SK-N-MC (cell line): Measurements from ENCODE around the gene IL12RB1.
"Not testable (repeated sequence)": the region's sequence is repeated elsewhere in the genome, so short reads cannot be mapped to it uniquely, and the experiment has no call there.

Experiments used
- DNase-seq: peaks from one replicate; pipeline ENCODE4 v3.0.0-alpha.2; 2011; ENCODE audit warnings: low read depth, low spot score
- H3K27ac ChIP-seq: fragments of 200-600 bp; sonication (generic); 2 replicates; pipeline ENCODE4 v1.5.1; 2016; ENCODE audit warnings: mixed run types
- H3K36me3 ChIP-seq: fragments of 200-600 bp; sonication (generic); 2 replicates; pipeline ENCODE4 v1.6.1; 2017; ENCODE audit warnings: antibody characterized with exemption, low read length, mixed read lengths; ENCODE audit not compliant: insufficient read depth
- H3K4me3 ChIP-seq: fragments of 200-600 bp; sonication (generic); 2 replicates; pipeline ENCODE4 v1.5.1; 2016
- H3K9ac ChIP-seq: fragments of 200-600 bp; sonication (generic); 2 replicates; pipeline ENCODE4 v1.8.0; 2017; ENCODE audit warnings: mixed run types, mixed read lengths; ENCODE audit not compliant: insufficient read length
- H3K9me3 ChIP-seq: fragments of 200-600 bp; sonication (generic); 2 replicates; pipeline ENCODE4 v1.6.1; 2017; ENCODE audit warnings: low read depth, mild to moderate bottlenecking, antibody characterized with exemption, low read length, moderate library complexity, mixed read lengths
- EZH2 ChIP-seq: fragments of 200-600 bp; sonication (generic); IDR thresholded peaks from one replicate; pipeline ENCODE4 v1.6.1; 2017; ENCODE audit warnings: antibody characterized with exemption
- FOXP2 ChIP-seq: optimal IDR thresholded peaks from 2 replicates; pipeline ENCODE3; 2011; ENCODE audit warnings: mild to moderate bottlenecking, moderate library complexity; ENCODE audit not compliant: insufficient read depth; ENCODE audit errors: extremely low read length, control extremely low read depth
- POLR2AphosphoS5 ChIP-seq: IDR thresholded peaks from 2 replicates; pipeline ENCODE4 v1.6.1; 2012; ENCODE audit warnings: mild to moderate bottlenecking, low read depth, low read length, borderline replicate concordance

IL12RB1 gene

DNA sequence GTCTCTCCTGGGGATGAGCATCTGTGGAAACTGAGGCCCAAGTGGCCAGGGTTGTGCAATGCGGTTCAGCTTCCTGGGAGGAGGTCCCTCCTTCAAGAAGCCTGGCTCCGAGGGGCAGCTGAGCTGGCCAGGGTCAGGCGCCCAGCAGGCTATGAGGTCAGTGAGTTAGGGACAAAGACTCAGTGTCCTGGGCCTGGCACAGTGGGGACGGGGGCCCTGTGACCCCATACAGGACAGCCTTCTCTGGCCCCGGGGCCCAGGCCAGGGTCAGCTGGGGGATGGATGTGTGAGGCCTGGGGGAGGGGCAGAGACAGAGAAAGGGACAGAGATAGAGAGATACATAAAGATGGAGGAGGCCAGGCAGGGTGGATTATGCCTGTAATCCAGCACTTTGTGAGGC, 3.0 kb upstream of the IL12RB1 start:
- H3K9me3 ChIP-seq, result no peaks in the 10 kb centered on the region
- DNase-seq, result no peak
- TF ChIP-seq FOXP2 (no peak), POLR2AphosphoS5 (no peak), EZH2 (no peak)
- H3K36me3 ChIP-seq, result no peaks in the 10 kb centered on the region
- H3K4me3 ChIP-seq, result no peak overlapping the region
- H3K27ac ChIP-seq, result no peak overlapping the region
- no peak overlapping the region for H3K9ac ChIP-seq

DNA sequence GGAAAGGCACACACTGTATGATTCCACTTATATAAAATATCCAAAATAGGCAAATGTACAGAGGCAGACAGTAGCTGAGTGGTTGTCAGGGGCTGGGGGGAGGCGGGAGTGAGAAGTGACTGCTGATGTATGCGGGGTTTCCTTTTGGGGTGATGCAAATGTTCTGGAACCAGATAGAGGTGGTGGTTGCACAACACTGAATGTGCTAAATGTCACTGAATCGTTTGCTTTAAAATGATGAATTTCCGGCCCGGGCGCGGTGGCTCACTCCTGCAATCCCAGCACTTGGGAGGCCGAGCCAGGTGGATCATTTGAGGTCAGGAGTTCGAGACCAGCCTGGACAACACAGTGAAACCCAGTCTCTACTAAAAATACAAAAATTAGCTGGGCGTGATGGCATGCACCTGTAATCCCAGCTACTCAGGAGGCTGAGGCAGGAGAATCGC, 2.4 kb upstream of the IL12RB1 start:
- DNase-seq, H3K9me3 ChIP-seq, H3K9ac ChIP-seq, H3K36me3 ChIP-seq, H3K27ac ChIP-seq, H3K4me3 ChIP-seq: not testable (repeated sequence)

DNA sequence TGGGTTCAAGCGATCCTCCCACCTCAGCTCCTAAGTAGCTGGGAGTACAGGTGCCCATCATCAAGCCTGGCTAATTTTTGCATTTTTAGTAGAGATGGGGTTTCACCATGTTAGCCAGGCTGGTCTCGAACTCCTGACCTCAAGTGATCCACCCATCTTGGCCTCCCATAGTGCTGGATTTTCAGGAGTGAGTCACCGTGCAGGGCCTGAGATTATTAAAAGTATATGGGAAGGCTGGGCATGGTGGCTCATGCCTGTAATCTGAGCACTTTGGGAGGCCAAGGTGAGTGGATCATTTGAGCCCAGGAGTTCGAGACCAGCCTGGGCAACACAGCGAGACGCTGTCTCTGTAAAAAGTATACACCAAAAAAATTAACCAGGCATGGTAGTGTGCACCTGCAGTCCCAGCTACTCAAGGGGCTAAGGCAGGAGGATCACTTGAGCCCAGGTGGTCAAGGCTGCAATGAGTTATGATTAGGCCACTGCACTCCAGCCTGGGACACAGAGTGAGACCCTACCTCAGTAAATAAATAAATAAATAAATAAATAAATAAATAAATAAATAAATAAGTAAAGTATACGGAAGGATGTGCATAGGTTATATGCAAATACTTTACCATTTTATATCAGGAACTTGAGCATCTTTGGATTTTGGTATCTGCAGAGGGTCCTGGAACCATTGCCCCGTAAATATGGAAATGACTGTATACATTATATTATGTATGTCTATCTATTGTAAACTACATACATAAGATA, 854 bp downstream of the IL12RB1 start:
- no peak overlapping the region for H3K4me3 ChIP-seq
- H3K9me3 ChIP-seq, result no peaks in the 10 kb centered on the region
- H3K9ac ChIP-seq, result no peak overlapping the region
- TF ChIP-seq FOXP2, result no peak
- TF ChIP-seq POLR2AphosphoS5, result no peak
- no peak for TF ChIP-seq EZH2
- no peak for DNase-seq
- no peak overlapping the region for H3K27ac ChIP-seq
- no peaks in the 10 kb centered on the region for H3K36me3 ChIP-seq

DNA sequence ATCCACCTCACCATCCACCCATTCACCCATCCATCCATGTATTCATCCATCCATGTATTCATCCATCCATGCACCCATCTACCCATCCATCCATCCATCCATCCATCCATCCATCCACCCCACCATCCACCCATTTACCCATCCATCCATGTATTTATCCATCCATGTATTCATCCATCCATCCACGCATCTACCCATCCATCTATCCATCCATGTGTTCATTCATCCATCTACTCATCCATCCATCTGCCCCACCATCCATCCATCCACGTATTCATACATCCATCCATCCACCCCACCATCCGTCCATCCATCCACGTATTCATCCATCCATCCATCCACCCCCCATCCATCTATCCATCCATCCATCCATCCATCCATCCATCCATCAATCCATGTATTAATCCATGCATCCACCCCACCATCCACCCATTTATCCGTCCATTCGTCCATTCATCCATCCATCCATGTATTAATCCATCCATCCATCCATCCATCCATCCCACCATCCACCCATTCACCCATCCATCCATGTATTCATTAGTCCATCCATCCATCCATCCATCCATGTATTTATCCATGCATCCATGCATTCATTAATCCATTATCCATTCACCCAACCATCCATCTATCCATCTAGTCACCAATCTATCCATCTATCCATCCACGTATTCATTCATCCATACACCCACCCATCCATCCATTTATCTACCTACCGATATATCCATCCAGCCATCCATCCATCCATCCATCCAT, 2.6 kb downstream of the IL12RB1 start:
- no peak overlapping the region for H3K4me3 ChIP-seq
- H3K27ac ChIP-seq, result no peak overlapping the region
- no peak for DNase-seq
- no peak overlapping the region for H3K9ac ChIP-seq
- no peaks in the 10 kb centered on the region for H3K36me3 ChIP-seq
- TF ChIP-seq FOXP2 (no peak), POLR2AphosphoS5 (no peak), EZH2 (no peak)
- no peaks in the 10 kb centered on the region for H3K9me3 ChIP-seq

- H3K9me3 ChIP-seq, result no peaks in the 10 kb centered on the region
- H3K4me3 ChIP-seq, result no peak overlapping the region
- no peak overlapping the region for H3K27ac ChIP-seq
- no peak for TF ChIP-seq POLR2AphosphoS5
- TF ChIP-seq EZH2, result no peak
- no peak for TF ChIP-seq FOXP2
- no peaks in the 10 kb centered on the region for H3K36me3 ChIP-seq
- no peak overlapping the region for H3K9ac ChIP-seq
- no peak for DNase-seq
These were observed 12.5 kb downstream of the IL12RB1 start for GRCh38 chr19:18074192-18074591.

- DNase-seq, result no peak
- Histone ChIP-seq H3K36me3 (no peaks in the 10 kb centered on the region), H3K27ac (no peak overlapping the region), H3K9me3 (no peaks in the 10 kb centered on the region), H3K4me3 (no peak overlapping the region), H3K9ac (no peak overlapping the region)
- TF ChIP-seq POLR2AphosphoS5 (no peak), FOXP2 (no peak), EZH2 (no peak)
These were observed 13.5 kb downstream of the IL12RB1 start for GRCh38 chr19:18073197-18073596.

GRCh38 chr19:18072335-18072734, 14.4 kb downstream of the IL12RB1 start:
- Histone ChIP-seq H3K4me3 (no peak overlapping the region), H3K9me3 (no peaks in the 10 kb centered on the region)

GRCh38 chr19:18070181-18070580, 16.6 kb downstream of the IL12RB1 start:
- no peak overlapping the region for H3K27ac ChIP-seq
- TF ChIP-seq POLR2AphosphoS5 (no peak), FOXP2 (no peak), EZH2 (no peak)
- no peak for DNase-seq
- H3K4me3 ChIP-seq, result no peak overlapping the region
- H3K9me3 ChIP-seq, result no peaks in the 10 kb centered on the region
- no peaks in the 10 kb centered on the region for H3K36me3 ChIP-seq
- no peak overlapping the region for H3K9ac ChIP-seq

More at GRCh38 chr19:18072335-18072734, 14.4 kb downstream of the IL12RB1 start:
- no peak overlapping the region for H3K9ac ChIP-seq
- no peaks in the 10 kb centered on the region for H3K36me3 ChIP-seq
- TF ChIP-seq FOXP2 (no peak), EZH2 (no peak), POLR2AphosphoS5 (no peak)
- H3K27ac ChIP-seq, result no peak overlapping the region
- no peak for DNase-seq

DNA sequence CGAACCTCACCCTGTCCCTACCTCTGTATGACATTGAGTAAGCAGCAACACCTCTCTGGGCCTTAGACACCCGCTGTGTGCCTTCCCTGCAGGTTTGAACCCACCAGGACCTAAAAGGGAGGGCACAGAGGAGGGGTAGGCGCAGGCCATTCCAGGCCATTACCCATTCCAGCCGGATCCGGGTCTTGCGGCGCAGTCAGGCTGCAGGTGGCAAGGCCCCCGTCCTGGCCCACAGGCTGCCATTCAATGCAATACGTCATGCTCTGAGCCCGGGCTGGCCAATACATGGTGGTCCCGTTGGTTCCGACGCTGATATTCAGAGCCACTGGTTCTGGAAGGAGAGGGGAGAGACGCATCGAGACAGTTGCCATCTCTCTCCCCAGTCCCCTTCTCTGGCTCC, 17.4 kb downstream of the IL12RB1 start:
- Histone ChIP-seq H3K9me3 (no peaks in the 10 kb centered on the region), H3K4me3 (no peak overlapping the region), H3K36me3 (no peaks in the 10 kb centered on the region), H3K27ac (no peak overlapping the region), H3K9ac (no peak overlapping the region)
- TF ChIP-seq FOXP2, result no peak
- TF ChIP-seq EZH2, result no peak
- TF ChIP-seq POLR2AphosphoS5, result no peak
- DNase-seq, result no peak
